Measurements from ENCODE around the gene CXCR4. TPM values are rescaled to one million over a fixed set of nuclear protein-coding genes. Genes with fewer than 3 reads are reported as not detected.

CXCR4 gene
- total RNA-seq, 1 experiment from 2014 or later = 1.1 TPM

- ChIA-PET POLR2A (no interaction called here), CTCF (no interaction called here)
- H3K27me3 ChIP-seq (ENCODE audit: control insufficient read depth, insufficient read depth, low read length) = peaks cover 14% of the 10 kb centered on the region
- no peak for TF ChIP-seq POLR2AphosphoS5 (IDR thresholded peaks at IDR 0.05; ENCODE audit: low read depth, low read length)
- TF ChIP-seq SIN3A (IDR thresholded peaks at IDR 0.05; ENCODE audit: borderline replicate concordance, insufficient read depth, low read depth, low read length) = no peak
- no peak for TF ChIP-seq TCF7L2 (IDR thresholded peaks at IDR 0.05; ENCODE audit: low read depth, low read length)
- no peak for TF ChIP-seq REST (IDR thresholded peaks at IDR 0.05; ENCODE audit: insufficient read depth in 1 of 2, low read depth in 2 of 2, low read length in 1 of 2)
- TF ChIP-seq CTCF (IDR thresholded peaks at IDR 0.05) = no peak
- no peak overlapping the region for H3K27ac ChIP-seq (ENCODE audit: low read length)
- ATAC-seq = no peak
- H3K36me3 ChIP-seq (ENCODE audit: control insufficient read depth, insufficient read depth, low read length) = no peaks in the 10 kb centered on the region
- intact Hi-C loops (cut with micrococcal nuclease; ENCODE audit: unreplicated experiment) = no loop called here
- H3K4me1 ChIP-seq (ENCODE audit: control insufficient read depth, insufficient read depth, low read length) = no peaks in the 10 kb centered on the region
- DNase-seq (ENCODE audit: low read depth, low spot score) = no peak
- H3K4me3 ChIP-seq (ENCODE audit: low read depth in 2 of 2, low read length in 2 of 2) = no peak overlapping the region
- no peaks in the 10 kb centered on the region for H3K9me3 ChIP-seq (ENCODE audit: control insufficient read depth, insufficient read depth, low read depth, low read length)
- in situ Hi-C loops (cut with HindIII; ENCODE audit: low pct_unique_long_range_greater_than_20kb, low sequenced_read_pairs) = no loop called here
- BruUV-seq (replicated peaks) = no TSS peak
Observed at GRCh38 chr2:136135462-136135861, 17.5 kb upstream of the CXCR4 start.

GRCh38 chr2:136134126-136134525 lies 16.2 kb upstream of the CXCR4 start:
- ATAC-seq = no peak
- ChIA-PET POLR2A (no interaction called here), CTCF (no interaction called here)
- peaks cover 13% of the 10 kb centered on the region for H3K27me3 ChIP-seq (ENCODE audit: control insufficient read depth, insufficient read depth, low read length)
- no peak for DNase-seq (ENCODE audit: low read depth, low spot score)
- in situ Hi-C loops (cut with HindIII; ENCODE audit: low pct_unique_long_range_greater_than_20kb, low sequenced_read_pairs) (no loop called here), intact Hi-C loops (cut with micrococcal nuclease; ENCODE audit: unreplicated experiment) (no loop called here)
- no peaks in the 10 kb centered on the region for H3K4me1 ChIP-seq (ENCODE audit: control insufficient read depth, insufficient read depth, low read length)
- no TSS peak for BruUV-seq (replicated peaks)
- H3K36me3 ChIP-seq (ENCODE audit: control insufficient read depth, insufficient read depth, low read length) = no peaks in the 10 kb centered on the region
- H3K27ac ChIP-seq (ENCODE audit: low read length) = no peak overlapping the region
- no peaks in the 10 kb centered on the region for H3K9me3 ChIP-seq (ENCODE audit: control insufficient read depth, insufficient read depth, low read depth, low read length)
- TF ChIP-seq REST (IDR thresholded peaks at IDR 0.05; ENCODE audit: insufficient read depth in 1 of 2, low read depth in 2 of 2, low read length in 1 of 2) (no peak), SIN3A (IDR thresholded peaks at IDR 0.05; ENCODE audit: borderline replicate concordance, insufficient read depth, low read depth, low read length) (no peak), TCF7L2 (IDR thresholded peaks at IDR 0.05; ENCODE audit: low read depth, low read length) (no peak), CTCF (IDR thresholded peaks at IDR 0.05) (no peak), POLR2AphosphoS5 (IDR thresholded peaks at IDR 0.05; ENCODE audit: low read depth, low read length) (no peak)
- no peak overlapping the region for H3K4me3 ChIP-seq (ENCODE audit: low read depth in 2 of 2, low read length in 2 of 2)
